GM19372 (cell line): ENCODE data around the gene CRYBG3.

Source experiments
- ATAC-seq: cut with Tn5 transposase; IDR thresholded peaks from one replicate; pipeline ENCODE4 v1.9.1; 2021; ENCODE audit warnings: mild to moderate bottlenecking, low read depth, moderate library complexity; ENCODE audit not compliant: unreplicated experiment

Gene CRYBG3

GRCh38 chr3:97969541-97969940, 147.7 kb downstream of the CRYBG3 start:
- no peak for ATAC-seq

GRCh38 chr3:97970156-97970555, 148.3 kb downstream of the CRYBG3 start:
- ATAC-seq = no peak

- ATAC-seq = no peak
These were observed 149.3 kb downstream of the CRYBG3 start for GRCh38 chr3:97970956-97971620.

- peak; percentile 83 for ATAC-seq
These were observed 150.1 kb downstream of the CRYBG3 start, which contains the start of gene RIOX2 for GRCh38 chr3:97971679-97972567. RIOX2 (minus strand) TSS chr3:97972431; CDS start chr3:97967593, 4,838 bp downstream.

- ATAC-seq = no peak
These were observed 151.2 kb downstream of the CRYBG3 start for GRCh38 chr3:97972976-97973375.

- ATAC-seq = no peak
These were observed 153.2 kb downstream of the CRYBG3 start for GRCh38 chr3:97974996-97975395.

- no peak for ATAC-seq
These were observed 153.7 kb downstream of the CRYBG3 start for GRCh38 chr3:97975466-97975865.

- no peak for ATAC-seq
These were observed 157.8 kb downstream of the CRYBG3 start for GRCh38 chr3:97979610-97980009.

- no peak for ATAC-seq
These were observed 160.1 kb downstream of the CRYBG3 start for GRCh38 chr3:97981886-97982285.

- ATAC-seq = no peak
These were observed 162.2 kb downstream of the CRYBG3 start for GRCh38 chr3:97983933-97984491.

- no peak for ATAC-seq
These were observed 165.5 kb downstream of the CRYBG3 start for GRCh38 chr3:97987306-97987705.

GRCh38 chr3:97988784-97989568, 167.2 kb downstream of the CRYBG3 start:
- no peak for ATAC-seq

GRCh38 chr3:97990624-97991292, 168.9 kb downstream of the CRYBG3 start:
- no peak for ATAC-seq

GRCh38 chr3:97991293-97991682, 169.5 kb downstream of the CRYBG3 start:
- ATAC-seq = no peak

GRCh38 chr3:97992547-97993173, 170.8 kb downstream of the CRYBG3 start:
- no peak for ATAC-seq

GRCh38 chr3:97993526-97993925, 171.7 kb downstream of the CRYBG3 start:
- no peak for ATAC-seq

- ATAC-seq = no peak
These were observed 172.6 kb downstream of the CRYBG3 start for GRCh38 chr3:97994328-97994945.
